ENCODE data around the gene SYPL2.

SYPL2 gene

GRCh38 chr1:109479901-109480300 is 13.6 kb downstream of the SYPL2 start:
- no peak for TF ChIP-seq CEBPB (IDR thresholded peaks at IDR 0.05)
- TF ChIP-seq NFIC (IDR thresholded peaks at IDR 0.05), result no peak
- no peak for TF ChIP-seq TCF12 (IDR thresholded peaks at IDR 0.05; ENCODE audit: low read depth)
- TF ChIP-seq YY1 (IDR thresholded peaks at IDR 0.05; ENCODE audit: low read depth), result no peak
- TF ChIP-seq ZBTB7A (IDR thresholded peaks at IDR 0.05; ENCODE audit: low read depth), result no peak
- no peak for TF ChIP-seq EGR1 (IDR thresholded peaks at IDR 0.05)
- no peak for TF ChIP-seq USF1 (IDR thresholded peaks at IDR 0.05)
- no peak for TF ChIP-seq TAF1 (IDR thresholded peaks at IDR 0.05; ENCODE audit: low read depth)
- TF ChIP-seq RAD21 (IDR thresholded peaks at IDR 0.05; ENCODE audit: low read depth), result no peak
- no peak for TF ChIP-seq TEAD4 (IDR thresholded peaks at IDR 0.05)

- TF ChIP-seq NFIC (IDR thresholded peaks at IDR 0.05) (no peak), ZBTB7A (IDR thresholded peaks at IDR 0.05; ENCODE audit: low read depth) (no peak), RAD21 (IDR thresholded peaks at IDR 0.05; ENCODE audit: low read depth) (no peak), TCF12 (IDR thresholded peaks at IDR 0.05; ENCODE audit: low read depth) (no peak), REST (IDR thresholded peaks at IDR 0.05; ENCODE audit: low read depth) (no peak), EP300 (IDR thresholded peaks at IDR 0.05; ENCODE audit: borderline replicate concordance) (no peak), FOXM1 (IDR thresholded peaks at IDR 0.05; ENCODE audit: borderline replicate concordance, low read depth) (no peak), CREB1 (IDR thresholded peaks at IDR 0.05; ENCODE audit: low read depth) (no peak), EGR1 (IDR thresholded peaks at IDR 0.05) (no peak), TAF1 (IDR thresholded peaks at IDR 0.05; ENCODE audit: low read depth) (no peak), TEAD4 (IDR thresholded peaks at IDR 0.05) (no peak), USF1 (IDR thresholded peaks at IDR 0.05) (no peak), CEBPB (IDR thresholded peaks at IDR 0.05) (no peak), MAX (IDR thresholded peaks at IDR 0.05) (no peak)
These were observed 15.3 kb downstream of the SYPL2 start for GRCh38 chr1:109481646-109482045.

- TF ChIP-seq YY1 (IDR thresholded peaks at IDR 0.05; ENCODE audit: low read depth) (no peak), REST (IDR thresholded peaks at IDR 0.05; ENCODE audit: low read depth) (no peak), CREB1 (IDR thresholded peaks at IDR 0.05; ENCODE audit: low read depth) (no peak), FOXM1 (IDR thresholded peaks at IDR 0.05; ENCODE audit: borderline replicate concordance, low read depth) (no peak), EGR1 (IDR thresholded peaks at IDR 0.05) (no peak), ZBTB7A (IDR thresholded peaks at IDR 0.05; ENCODE audit: low read depth) (no peak), RAD21 (IDR thresholded peaks at IDR 0.05; ENCODE audit: low read depth) (no peak), CEBPB (IDR thresholded peaks at IDR 0.05) (no peak), TCF12 (IDR thresholded peaks at IDR 0.05; ENCODE audit: low read depth) (no peak), TAF1 (IDR thresholded peaks at IDR 0.05; ENCODE audit: low read depth) (no peak), USF1 (IDR thresholded peaks at IDR 0.05) (no peak), MAX (IDR thresholded peaks at IDR 0.05) (no peak), TEAD4 (IDR thresholded peaks at IDR 0.05) (no peak), EP300 (IDR thresholded peaks at IDR 0.05; ENCODE audit: borderline replicate concordance) (no peak), NFIC (IDR thresholded peaks at IDR 0.05) (no peak)
These were observed 15.9 kb downstream of the SYPL2 start for GRCh38 chr1:109482242-109482641.

GRCh38 chr1:109482791-109483671 is 16.7 kb downstream of the SYPL2 start:
- no peak for TF ChIP-seq TAF1 (IDR thresholded peaks at IDR 0.05; ENCODE audit: low read depth)
- TF ChIP-seq NFIC (IDR thresholded peaks at IDR 0.05), result no peak
- no peak for TF ChIP-seq CREB1 (IDR thresholded peaks at IDR 0.05; ENCODE audit: low read depth)
- TF ChIP-seq FOXM1 (IDR thresholded peaks at IDR 0.05; ENCODE audit: borderline replicate concordance, low read depth), result no peak
- no peak for TF ChIP-seq CEBPB (IDR thresholded peaks at IDR 0.05)
- no peak for TF ChIP-seq TEAD4 (IDR thresholded peaks at IDR 0.05)
- no peak for TF ChIP-seq MAX (IDR thresholded peaks at IDR 0.05)
- TF ChIP-seq USF1 (IDR thresholded peaks at IDR 0.05), result no peak
